ENCODE results near the gene PTPRH. TPM values are rescaled to one million over a fixed set of nuclear protein-coding genes. Genes with fewer than 3 reads are reported as not detected.
A peak's percentile ranks its signal among the peaks of the same experiment; 100 is the strongest.

The PTPRH gene
- total and polyA plus RNA-seq, 9 of the 15 experiments (the other 6 are each of a cell fraction or from before 2014, with no cell fraction given), result 0.87 to 34.3 (median 22.7) TPM

DNA sequence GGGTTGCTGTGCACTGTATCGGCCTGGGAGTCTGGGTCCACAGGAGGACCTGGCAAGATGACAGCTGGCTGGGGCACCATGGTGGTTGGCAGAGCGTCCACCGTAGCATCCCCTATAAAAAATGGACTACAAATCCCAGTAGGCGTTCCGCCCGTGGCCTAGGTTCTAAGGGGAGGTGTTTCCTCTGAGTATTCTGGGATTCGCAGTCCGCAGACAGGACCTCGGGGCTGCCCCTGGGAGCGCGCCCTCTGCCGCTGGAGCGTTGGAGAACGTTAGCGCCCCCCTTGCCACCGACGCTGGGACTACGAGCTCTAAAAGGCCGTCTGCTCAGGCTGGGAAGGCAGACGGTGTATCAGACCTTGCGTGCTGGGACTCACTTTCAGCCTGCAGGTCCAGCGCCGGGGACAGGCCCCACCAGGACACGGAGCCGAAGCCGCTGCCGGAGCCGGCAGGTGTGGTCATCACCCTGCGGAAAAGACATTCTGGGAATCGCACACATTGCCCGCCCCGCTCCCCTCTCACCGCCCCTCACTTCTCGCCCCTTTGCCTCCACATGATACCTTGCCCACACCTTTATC, 43.3 kb downstream of the PTPRH start (continued):
- TF ChIP-seq, protein P1, sequence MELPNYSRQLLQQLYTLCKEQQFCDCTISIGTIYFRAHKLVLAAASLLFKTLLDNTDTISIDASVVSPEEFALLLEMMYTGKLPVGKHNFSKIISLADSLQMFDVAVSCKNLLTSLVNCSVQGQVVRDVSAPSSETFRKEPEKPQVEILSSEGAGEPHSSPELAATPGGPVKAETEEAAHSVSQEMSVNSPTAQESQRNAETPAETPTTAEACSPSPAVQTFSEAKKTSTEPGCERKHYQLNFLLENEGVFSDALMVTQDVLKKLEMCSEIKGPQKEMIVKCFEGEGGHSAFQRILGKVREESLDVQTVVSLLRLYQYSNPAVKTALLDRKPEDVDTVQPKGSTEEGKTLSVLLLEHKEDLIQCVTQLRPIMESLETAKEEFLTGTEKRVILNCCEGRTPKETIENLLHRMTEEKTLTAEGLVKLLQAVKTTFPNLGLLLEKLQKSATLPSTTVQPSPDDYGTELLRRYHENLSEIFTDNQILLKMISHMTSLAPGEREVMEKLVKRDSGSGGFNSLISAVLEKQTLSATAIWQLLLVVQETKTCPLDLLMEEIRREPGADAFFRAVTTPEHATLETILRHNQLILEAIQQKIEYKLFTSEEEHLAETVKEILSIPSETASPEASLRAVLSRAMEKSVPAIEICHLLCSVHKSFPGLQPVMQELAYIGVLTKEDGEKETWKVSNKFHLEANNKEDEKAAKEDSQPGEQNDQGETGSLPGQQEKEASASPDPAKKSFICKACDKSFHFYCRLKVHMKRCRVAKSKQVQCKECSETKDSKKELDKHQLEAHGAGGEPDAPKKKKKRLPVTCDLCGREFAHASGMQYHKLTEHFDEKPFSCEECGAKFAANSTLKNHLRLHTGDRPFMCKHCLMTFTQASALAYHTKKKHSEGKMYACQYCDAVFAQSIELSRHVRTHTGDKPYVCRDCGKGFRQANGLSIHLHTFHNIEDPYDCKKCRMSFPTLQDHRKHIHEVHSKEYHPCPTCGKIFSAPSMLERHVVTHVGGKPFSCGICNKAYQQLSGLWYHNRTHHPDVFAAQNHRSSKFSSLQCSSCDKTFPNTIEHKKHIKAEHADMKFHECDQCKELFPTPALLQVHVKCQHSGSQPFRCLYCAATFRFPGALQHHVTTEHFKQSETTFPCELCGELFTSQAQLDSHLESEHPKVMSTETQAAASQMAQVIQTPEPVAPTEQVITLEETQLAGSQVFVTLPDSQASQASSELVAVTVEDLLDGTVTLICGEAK (IDR thresholded peaks at IDR 0.05), result 0 out of 2 replicates have a peak, but pooled peaks have one; percentile 11
- TF ChIP-seq, protein P1 (CRISPR knock-in tag; IDR thresholded peaks at IDR 0.05), result no peak
- TF ChIP-seq MTA3 (IDR thresholded peaks at IDR 0.05; ENCODE audit: borderline replicate concordance), result no peak; the same call in 1 of the 2 replicates
- TF ChIP-seq ZC3H8 (IDR thresholded peaks at IDR 0.05), result no peak
- TF ChIP-seq, protein P2, sequence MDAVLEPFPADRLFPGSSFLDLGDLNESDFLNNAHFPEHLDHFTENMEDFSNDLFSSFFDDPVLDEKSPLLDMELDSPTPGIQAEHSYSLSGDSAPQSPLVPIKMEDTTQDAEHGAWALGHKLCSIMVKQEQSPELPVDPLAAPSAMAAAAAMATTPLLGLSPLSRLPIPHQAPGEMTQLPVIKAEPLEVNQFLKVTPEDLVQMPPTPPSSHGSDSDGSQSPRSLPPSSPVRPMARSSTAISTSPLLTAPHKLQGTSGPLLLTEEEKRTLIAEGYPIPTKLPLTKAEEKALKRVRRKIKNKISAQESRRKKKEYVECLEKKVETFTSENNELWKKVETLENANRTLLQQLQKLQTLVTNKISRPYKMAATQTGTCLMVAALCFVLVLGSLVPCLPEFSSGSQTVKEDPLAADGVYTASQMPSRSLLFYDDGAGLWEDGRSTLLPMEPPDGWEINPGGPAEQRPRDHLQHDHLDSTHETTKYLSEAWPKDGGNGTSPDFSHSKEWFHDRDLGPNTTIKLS (IDR thresholded peaks at IDR 0.05; ENCODE audit: borderline replicate concordance, low read depth), result peak; percentile 66; the same call in 1 of the 2 replicates
- peak; percentile 98 for TF ChIP-seq HCFC1 (IDR thresholded peaks at IDR 0.05; ENCODE audit: low read depth, low read length)
- TF ChIP-seq, protein P3, sequence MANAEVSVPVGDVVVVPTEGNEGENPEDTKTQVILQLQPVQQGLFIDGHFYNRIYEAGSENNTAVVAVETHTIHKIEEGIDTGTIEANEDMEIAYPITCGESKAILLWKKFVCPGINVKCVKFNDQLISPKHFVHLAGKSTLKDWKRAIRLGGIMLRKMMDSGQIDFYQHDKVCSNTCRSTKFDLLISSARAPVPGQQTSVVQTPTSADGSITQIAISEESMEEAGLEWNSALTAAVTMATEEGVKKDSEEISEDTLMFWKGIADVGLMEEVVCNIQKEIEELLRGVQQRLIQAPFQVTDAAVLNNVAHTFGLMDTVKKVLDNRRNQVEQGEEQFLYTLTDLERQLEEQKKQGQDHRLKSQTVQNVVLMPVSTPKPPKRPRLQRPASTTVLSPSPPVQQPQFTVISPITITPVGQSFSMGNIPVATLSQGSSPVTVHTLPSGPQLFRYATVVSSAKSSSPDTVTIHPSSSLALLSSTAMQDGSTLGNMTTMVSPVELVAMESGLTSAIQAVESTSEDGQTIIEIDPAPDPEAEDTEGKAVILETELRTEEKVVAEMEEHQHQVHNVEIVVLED (CRISPR knock-in tag; IDR thresholded peaks at IDR 0.05), result 0 out of 2 replicates have a peak, but pooled peaks have one; percentile 25
- TF ChIP-seq LCOR (CRISPR knock-in tag; IDR thresholded peaks at IDR 0.05), result 0 out of 2 replicates have a peak, but pooled peaks have one; percentile 4
- TF ChIP-seq, protein P4, sequence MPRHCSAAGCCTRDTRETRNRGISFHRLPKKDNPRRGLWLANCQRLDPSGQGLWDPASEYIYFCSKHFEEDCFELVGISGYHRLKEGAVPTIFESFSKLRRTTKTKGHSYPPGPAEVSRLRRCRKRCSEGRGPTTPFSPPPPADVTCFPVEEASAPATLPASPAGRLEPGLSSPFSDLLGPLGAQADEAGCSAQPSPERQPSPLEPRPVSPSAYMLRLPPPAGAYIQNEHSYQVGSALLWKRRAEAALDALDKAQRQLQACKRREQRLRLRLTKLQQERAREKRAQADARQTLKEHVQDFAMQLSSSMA (CRISPR knock-in tag; IDR thresholded peaks at IDR 0.05), result no peak
- TF ChIP-seq ZSCAN32 (CRISPR knock-in tag; IDR thresholded peaks at IDR 0.05), result no peak
- TF ChIP-seq ASH1L (IDR thresholded peaks at IDR 0.05; ENCODE audit: borderline replicate concordance, low read depth, partially characterized antibody), result no peak

Measured in K562 (cell line).